Tibial artery (tissue), 4 donors: Measurements from ENCODE around the gene CBLC.

Source experiments
- DNase-seq, 2 donors: peaks; one replicate each; pipeline ENCODE4 v3.0.0-alpha.2; 2019
- H3K27ac ChIP-seq, 2 donors: fragments of 200-600 bp; sonication (generic) in 1 of 2; 1 replicate in 1 of 2; 2 replicates in 1 of 2; pipeline ENCODE4 v1.5.1; 2018 to 2019; ENCODE audit warnings: mild to moderate bottlenecking in 1 of 2
- H3K27me3 ChIP-seq, 2 donors: fragments of 200-600 bp; sonication (generic) in 1 of 2; one replicate each; pipeline versions ENCODE4 v1.5.1 to v1.6.0; 2016 to 2019
- H3K36me3 ChIP-seq, 3 donors: fragments of 200-600 bp; sonication (generic) in 2 of 3; one replicate each; pipeline ENCODE4 v1.5.1; 2016 to 2019; ENCODE audit warnings: mild to moderate bottlenecking in 2 of 3
- H3K4me1 ChIP-seq, 4 donors: fragments of 200-600 bp; sonication (generic) in 2 of 4; 1 replicate in 3 of 4; 2 replicates in 1 of 4; pipeline ENCODE4 v1.5.1; 2016 to 2019
- H3K4me3 ChIP-seq, 2 donors: fragments of 200-600 bp; sonication (generic) in 1 of 2; 1 replicate in 1 of 2; 2 replicates in 1 of 2; pipeline ENCODE4 v1.5.1; 2018 to 2019; ENCODE audit warnings: mild to moderate bottlenecking in 2 of 2
- H3K9me3 ChIP-seq, 3 donors: fragments of 200-600 bp; sonication (generic) in 1 of 3; one replicate each; pipeline ENCODE4 v1.5.1; 2016 to 2019
- intact Hi-C: fragments of 100-400 bp; cut with DNase I; formaldehyde crosslinking; loops from one replicate; pipeline ENCODE4 v1.15.0; 2023; ENCODE audit warnings: low total_unique reads
- TF ChIP-seq, protein P1 (sequence below), 2 experiments: fragments of 200-600 bp in 1 of 2; fragments of 450-650 bp in 1 of 2; IDR thresholded peaks; one replicate each; pipeline ENCODE4 v1.5.1; 2017 to 2019; ENCODE audit warnings: antibody characterized with exemption in 2 of 2, mild to moderate bottlenecking in 1 of 2, moderate library complexity in 1 of 2

CBLC gene

DNA sequence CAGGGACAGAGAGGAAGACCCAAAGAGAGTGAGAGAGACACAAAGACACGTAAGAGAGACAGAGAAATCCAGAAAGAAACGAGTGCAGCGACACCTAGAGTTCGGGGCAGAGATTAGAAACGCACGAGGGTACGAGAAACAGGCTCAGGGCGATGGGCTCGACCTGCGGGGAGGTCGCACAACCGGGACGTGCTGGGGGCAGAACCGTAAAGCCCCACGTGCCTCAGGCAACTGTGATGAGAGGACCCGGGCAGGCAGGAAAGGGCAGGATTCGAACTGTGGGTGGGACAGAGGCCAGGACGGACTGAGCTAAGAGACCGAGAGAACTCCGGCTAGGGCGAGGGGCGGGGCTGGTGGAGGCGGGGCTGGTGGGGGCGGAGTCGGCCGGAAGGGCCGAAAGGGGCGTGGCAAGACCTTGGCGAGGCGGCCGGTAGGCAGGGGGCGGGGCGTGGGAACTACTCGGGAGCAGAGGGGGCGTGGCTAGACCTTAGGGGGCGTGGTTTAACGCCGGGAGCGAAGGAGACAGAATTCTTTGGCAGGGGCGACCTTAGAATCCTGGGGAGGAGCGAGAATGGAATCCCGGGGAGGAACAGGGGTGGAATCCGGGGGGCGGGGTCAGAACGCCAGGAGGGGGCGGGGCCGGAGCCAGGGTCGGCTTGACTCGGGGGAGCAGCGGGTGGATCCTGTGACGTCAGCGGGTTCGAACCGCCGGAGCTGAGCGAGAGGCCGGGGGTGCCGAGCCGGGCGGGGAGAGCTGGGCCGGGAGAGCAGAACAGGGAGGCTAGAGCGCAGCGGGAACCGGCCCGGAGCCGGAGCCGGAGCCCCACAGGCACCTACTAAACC, 68.1 kb downstream of the CBLC start, which contains the start of gene NECTIN2:
NECTIN2 (plus strand) TSS at position 686 of the 843 bp plus-strand sequence. CDS start 229 bp downstream, outside the sequence.
- intact Hi-C loops = no loop called here
- Histone ChIP-seq H3K9me3 (no peaks in the 10 kb centered on the region), H3K27me3 (no peaks in the 10 kb centered on the region), H3K36me3 (no peaks in the 10 kb centered on the region), H3K4me3 (peak within 1 kb of the TSS; percentile 90 to 94), H3K27ac (peak within 1 kb of the TSS; percentile 91 to 93), H3K4me1 (peaks cover 0 to 42% (median 33%) of the 10 kb centered on the region in 4 donors)
- DNase-seq = peak; percentile 100
- TF ChIP-seq, protein P1, sequence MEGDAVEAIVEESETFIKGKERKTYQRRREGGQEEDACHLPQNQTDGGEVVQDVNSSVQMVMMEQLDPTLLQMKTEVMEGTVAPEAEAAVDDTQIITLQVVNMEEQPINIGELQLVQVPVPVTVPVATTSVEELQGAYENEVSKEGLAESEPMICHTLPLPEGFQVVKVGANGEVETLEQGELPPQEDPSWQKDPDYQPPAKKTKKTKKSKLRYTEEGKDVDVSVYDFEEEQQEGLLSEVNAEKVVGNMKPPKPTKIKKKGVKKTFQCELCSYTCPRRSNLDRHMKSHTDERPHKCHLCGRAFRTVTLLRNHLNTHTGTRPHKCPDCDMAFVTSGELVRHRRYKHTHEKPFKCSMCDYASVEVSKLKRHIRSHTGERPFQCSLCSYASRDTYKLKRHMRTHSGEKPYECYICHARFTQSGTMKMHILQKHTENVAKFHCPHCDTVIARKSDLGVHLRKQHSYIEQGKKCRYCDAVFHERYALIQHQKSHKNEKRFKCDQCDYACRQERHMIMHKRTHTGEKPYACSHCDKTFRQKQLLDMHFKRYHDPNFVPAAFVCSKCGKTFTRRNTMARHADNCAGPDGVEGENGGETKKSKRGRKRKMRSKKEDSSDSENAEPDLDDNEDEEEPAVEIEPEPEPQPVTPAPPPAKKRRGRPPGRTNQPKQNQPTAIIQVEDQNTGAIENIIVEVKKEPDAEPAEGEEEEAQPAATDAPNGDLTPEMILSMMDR (IDR thresholded peaks at IDR 0.05) = peak; percentile 61 to 79

GRCh38 chr19:44846455-44847143, 68.9 kb downstream of the CBLC start:
- intact Hi-C loops = no loop called here
- TF ChIP-seq, protein P1 (IDR thresholded peaks at IDR 0.05) = no peak
- Histone ChIP-seq H3K36me3 (peaks cover 0 to 5% (median 0%) of the 10 kb centered on the region in 3 donors), H3K4me3 (peak overlapping the region; percentile 90 to 94), H3K27ac (peak overlapping the region; percentile 91 to 93), H3K9me3 (no peaks in the 10 kb centered on the region), H3K4me1 (peaks cover 0 to 49% (median 33%) of the 10 kb centered on the region in 4 donors), H3K27me3 (no peaks in the 10 kb centered on the region)
- DNase-seq = no peak

DNA sequence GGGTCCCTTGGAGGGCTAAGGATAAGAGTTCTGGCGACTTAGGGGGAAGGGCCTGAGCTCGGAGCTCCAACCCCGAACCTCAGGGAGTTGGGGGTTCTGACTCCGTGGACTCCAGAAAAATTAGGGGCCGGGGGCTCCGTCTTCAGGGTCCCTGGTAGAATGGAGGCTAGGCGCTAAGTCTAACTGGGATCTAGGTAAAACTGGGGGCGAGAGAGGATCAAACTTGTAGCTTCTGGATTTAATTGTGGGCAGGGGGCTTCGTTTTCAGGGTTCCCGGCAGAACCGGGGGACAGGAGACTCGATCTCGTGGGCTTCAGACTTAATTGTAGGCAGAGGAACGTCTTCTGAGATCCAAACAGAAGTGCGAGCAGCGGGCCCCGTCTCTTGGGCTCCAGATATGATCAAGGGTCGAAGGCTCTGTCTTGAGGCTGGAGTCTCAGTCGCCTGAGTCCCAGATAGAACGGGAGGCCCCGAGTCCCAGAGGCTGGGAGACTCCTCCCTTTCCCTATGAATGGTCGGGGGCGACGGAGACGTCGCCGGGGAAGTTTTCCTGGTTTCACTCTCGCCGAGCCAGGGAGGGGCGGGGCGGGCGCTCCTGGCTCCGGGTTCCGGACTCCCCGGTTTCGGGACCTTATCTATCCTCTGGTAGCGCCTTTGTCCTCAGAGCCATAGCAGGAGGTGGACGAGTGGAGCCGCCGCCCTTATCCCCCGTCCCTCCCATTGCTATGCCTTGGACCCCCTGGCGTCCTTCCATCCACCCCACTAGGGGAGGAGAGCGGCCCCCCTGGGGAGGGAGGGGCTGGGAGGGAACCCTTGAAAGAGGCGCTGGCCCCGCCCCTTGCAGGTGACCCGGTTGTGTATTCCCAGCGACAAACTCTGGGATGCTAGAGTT, 69.7 kb downstream of the CBLC start:
- intact Hi-C loops = no loop called here
- DNase-seq = peak; percentile 80 to 89

GRCh38 chr19:44848036-44848811, 70.5 kb downstream of the CBLC start:
- H3K4me3 ChIP-seq = peak overlapping the region; percentile 90 to 94
- DNase-seq = peak in 1 of 2 donors; percentile 33
- peak overlapping the region; percentile 91 to 93 for H3K27ac ChIP-seq
- peaks cover 0 to 52% (median 33%) of the 10 kb centered on the region in 4 donors for H3K4me1 ChIP-seq
- TF ChIP-seq, protein P1 (IDR thresholded peaks at IDR 0.05) = no peak
- H3K9me3 ChIP-seq = no peaks in the 10 kb centered on the region
- intact Hi-C loops = no loop called here
- peaks cover 0 to 13% (median 0%) of the 10 kb centered on the region in 3 donors for H3K36me3 ChIP-seq
- no peaks in the 10 kb centered on the region for H3K27me3 ChIP-seq

More for the DNA sequence above, 69.7 kb downstream of the CBLC start:
- H3K4me3 ChIP-seq = peak overlapping the region; percentile 90 to 94
- H3K4me1 ChIP-seq = peaks cover 0 to 52% (median 33%) of the 10 kb centered on the region in 4 donors
- peak overlapping the region; percentile 91 to 93 for H3K27ac ChIP-seq
- H3K27me3 ChIP-seq = no peaks in the 10 kb centered on the region
- H3K9me3 ChIP-seq = no peaks in the 10 kb centered on the region
- H3K36me3 ChIP-seq = peaks cover 0 to 9% (median 0%) of the 10 kb centered on the region in 3 donors
- TF ChIP-seq, protein P1 (IDR thresholded peaks at IDR 0.05) = no peak
